IPS-18c (cell line): ENCODE measurements around the gene DENND2D.

Experiments used
- H3K4me3 ChIP-seq: 2 replicates; pipeline ENCODE4 v1.7.0; 2013; ENCODE audit warnings: low read depth, mild to moderate bottlenecking, low read length, moderate library complexity; ENCODE audit not compliant: insufficient read depth
- H3K9me3 ChIP-seq: one replicate; pipeline ENCODE4 v1.6.1; 2013; ENCODE audit warnings: mild to moderate bottlenecking, low read length, moderate library complexity; ENCODE audit not compliant: control insufficient read depth, insufficient read depth

DENND2D gene

DNA sequence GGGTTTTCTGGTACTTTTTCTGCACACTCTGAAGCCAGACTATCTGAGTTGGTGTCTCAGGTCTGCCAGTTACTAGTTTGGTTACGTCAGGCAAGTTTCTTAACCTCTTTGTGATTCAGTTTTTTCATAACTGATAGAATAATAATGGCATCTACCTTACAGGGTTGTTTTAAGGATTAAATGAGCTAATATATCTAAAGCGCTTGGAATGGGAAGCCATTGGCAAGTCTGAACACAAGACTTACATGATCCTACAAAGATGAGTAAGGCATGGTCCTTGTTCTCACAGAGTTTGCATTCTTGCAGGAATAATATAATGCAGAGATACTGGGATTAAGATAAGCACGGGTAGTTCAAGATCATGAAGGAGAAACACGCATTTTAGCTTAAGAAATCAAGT lies 9.2 kb upstream of the DENND2D start:
- no peak overlapping the region for H3K4me3 ChIP-seq
- H3K9me3 ChIP-seq: peaks cover 3% of the 10 kb centered on the region

GRCh38 chr1:111208921-111209320 lies 8.5 kb upstream of the DENND2D start:
- Histone ChIP-seq H3K4me3 (no peak overlapping the region), H3K9me3 (peaks cover 2% of the 10 kb centered on the region)

DNA sequence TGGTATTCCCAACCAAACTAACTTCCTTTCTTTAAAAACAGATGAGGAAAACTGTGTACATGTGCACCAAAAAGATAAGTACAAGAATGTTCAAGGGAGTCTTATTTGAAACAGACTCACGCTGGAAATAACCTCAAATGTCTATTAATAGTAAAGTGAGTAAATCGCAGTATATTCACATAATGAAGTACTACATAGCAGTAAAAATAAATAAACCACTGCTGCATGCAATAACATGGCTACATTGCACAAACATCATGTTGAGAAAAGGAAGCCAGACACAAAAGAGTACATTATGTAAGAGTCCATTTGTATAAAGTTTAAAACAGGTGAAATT lies 5.2 kb upstream of the DENND2D start:
- H3K4me3 ChIP-seq: no peak overlapping the region
- peaks cover 2% of the 10 kb centered on the region for H3K9me3 ChIP-seq

DNA sequence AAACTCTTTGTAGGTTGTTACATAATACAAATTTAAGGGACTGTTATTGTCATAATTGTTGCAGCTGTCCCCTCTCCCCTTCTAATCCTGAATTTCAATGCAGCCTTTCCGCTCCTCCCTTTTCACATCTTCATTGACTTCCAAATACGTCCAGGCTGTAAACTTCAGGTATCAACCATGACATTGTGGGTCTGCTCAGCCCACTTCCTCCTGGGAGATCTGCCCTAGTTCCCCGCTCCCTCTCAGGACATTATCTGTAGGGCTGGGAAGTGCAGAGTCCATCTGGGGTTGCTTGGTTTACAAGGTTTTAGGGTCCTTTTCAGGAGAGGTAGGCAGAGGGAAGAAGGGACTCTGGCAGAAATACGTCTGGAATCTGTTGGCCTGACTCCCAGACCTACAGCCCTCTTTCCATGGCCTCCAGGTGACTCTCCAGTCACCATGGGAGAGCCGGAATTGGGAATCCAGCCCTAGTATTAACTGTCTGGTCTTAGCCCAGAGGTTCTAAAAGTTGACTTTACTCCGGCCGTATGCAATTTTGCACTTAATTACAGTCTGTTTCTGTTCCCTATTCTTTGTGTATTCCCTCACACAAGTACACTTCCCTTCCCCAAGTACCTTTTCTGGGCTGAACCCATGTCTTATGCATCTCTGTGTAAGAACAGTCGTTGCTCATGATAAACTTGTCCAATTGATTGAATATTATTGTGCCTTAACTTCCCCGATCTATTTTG lies 4.7 kb upstream of the DENND2D start:
- Histone ChIP-seq H3K9me3 (peaks cover 2% of the 10 kb centered on the region), H3K4me3 (no peak overlapping the region)

DNA sequence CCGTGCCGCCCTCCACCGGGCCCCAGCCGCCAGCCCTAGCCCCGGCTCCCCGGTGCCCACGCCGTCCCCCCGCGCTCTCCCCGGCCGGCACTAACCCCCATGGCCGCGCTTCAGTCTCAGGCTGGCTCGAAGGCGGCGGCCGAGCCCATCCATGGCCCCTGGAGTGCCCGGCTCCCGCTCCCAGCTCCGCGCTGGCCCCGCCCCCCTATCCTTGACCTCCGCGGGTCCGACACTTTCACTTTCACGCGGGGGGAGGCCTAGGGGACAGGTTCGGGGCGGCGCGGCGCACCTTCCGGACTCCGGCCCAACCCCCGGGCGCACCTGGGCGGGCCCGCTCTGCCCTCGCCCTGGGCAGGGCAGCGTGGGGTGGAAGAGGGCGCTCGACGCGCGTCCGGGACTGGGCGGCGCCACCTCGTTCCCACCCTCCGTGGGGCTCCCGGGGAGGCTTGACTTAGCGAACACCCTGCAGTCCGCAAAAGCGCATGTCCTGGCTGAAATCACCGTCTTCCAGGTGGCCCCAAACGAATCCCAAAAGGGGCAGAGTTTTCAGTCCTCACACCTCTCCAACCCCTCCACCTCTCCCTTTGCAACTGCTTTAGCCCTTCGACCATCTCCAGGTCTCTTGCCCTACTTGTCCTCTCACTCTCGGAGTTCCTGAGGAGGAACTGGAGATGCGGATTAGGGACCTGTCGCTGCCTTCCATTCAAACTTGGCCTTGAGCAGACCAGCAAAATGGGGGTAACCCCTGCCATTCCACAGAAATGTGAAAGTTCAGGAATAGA lies 3.9 kb upstream of the DENND2D start:
- Histone ChIP-seq H3K9me3 (peaks cover 2% of the 10 kb centered on the region), H3K4me3 (peak overlapping the region; percentile 50)

DNA sequence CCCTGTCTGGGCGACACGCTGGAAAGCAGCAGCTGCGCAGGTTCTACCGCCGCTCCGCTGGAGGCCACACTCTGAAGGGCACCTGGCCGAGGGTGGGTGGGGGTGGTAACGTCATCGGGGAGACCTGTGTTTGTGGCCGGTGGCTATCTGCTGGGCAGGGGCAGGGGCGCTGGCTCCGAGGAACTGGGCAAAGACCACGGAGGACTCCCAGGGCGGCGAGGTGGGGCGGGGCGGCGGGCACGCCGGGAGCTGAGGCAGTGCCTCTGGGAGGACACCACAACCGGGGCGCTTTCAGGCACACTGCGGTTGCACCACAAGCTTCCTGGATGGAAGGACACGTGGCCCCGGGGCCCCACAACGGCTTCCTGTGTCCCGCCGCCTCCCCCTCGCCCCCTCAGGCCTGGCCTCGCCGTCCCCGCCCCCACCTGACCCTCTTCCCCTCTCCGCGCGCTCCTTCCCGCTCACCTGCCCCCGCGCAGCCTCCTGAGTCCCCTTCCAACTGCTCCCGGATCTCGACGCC lies 3.3 kb upstream of the DENND2D start:
- H3K4me3 ChIP-seq: peak overlapping the region; percentile 50; the same call in 1 of the 2 replicates
- H3K9me3 ChIP-seq: peaks cover 2% of the 10 kb centered on the region

DNA sequence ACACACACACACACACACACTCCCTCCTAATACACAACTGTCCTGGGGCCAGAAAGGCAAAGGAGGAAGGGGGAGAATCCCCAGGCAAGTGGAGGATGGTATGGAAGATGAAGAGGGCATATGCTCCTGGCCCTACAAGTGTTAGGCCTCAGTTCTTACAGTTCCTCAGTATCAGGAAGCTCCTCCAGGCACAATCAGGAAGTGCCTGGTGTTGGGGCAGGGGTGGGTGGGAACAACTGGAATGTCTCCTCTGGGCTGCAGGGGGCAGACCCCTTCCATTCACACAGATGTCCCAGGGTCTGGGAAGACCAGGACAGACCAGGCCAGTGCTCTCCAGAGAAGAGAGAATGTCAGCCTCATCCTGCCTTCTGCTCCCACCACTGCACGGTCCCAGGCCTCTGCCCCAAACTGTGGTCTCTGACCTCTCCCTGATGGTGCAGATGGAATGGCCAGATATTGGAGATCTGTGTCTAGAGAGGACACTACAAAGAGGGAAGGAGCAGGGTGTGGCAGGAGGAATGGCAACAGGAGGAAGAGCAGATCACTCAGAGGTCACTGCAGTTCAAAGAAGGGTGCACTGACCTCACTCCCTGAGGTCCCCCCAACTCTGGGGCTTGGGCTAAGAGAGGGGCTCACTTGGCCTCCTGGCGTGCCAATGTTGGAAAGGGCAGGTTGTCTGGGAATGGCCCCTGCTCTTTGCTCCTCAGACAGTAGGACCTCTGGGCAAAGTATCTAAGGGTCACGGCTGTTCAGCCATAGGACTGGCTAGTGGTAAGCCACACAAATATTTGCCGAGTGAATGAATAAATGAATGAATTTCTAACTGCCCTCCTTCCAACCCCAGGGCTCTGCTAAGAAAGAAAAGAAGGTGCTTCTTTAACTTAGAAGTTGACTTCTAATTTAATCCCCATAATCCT lies 2.5 kb upstream of the DENND2D start:
- peaks cover 2% of the 10 kb centered on the region for H3K9me3 ChIP-seq
- H3K4me3 ChIP-seq: no peak overlapping the region

DNA sequence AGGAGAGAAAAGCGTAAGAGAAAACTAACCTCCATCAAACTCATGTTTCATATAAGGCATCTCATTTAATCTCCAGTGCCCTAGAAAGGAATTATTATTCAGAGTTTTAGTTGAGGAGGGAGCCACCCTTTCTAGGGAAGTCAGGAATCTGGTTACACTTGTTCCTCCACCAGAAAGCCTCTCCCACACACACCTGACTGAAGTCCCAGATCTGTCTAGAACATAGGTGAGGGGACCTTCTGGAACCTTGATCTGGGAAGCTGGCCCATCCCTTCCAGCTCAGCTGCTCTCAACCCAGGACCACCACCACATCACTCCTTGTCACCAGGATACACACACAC lies 1.9 kb upstream of the DENND2D start:
- no peak overlapping the region for H3K4me3 ChIP-seq
- H3K9me3 ChIP-seq: peaks cover 2% of the 10 kb centered on the region

DNA sequence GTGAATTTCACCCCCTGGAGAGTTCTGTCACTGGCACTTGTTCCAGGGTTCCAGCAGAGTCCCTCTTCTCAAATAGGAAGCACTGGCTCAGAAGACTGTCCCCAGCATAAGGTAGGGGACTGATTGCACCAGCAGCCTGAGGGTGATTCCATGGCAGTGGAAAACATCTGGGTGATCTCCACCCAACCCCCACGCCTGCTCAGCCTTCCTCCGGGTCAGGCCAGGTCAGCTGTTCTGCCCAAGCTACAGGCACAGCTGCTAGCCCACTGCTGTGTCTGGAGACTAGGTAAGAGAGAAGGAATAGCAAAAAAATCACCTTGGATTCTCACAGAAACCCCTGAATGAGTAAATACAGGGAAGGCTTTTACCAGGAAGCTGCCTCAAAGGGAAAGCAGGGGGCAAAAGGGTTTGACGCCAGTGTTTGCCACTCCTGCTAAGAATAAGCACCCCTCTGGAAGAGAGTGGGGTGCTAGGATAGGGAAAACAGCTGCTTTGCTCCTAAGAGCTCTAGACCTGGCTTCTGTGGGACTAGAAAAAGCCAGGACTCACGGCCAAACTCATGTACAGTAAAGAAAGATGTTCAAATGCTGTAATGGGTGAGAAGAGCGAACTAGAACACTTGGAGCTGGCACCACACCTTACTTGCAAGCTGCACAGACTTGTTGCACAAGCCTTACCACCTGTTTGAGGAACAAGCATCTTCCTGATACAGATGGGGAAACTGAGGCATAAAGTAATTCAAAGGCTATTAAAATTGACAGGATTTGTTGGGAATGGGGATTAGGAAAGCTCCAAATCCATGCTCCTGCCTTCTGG lies 1.0 kb upstream of the DENND2D start:
- Histone ChIP-seq H3K4me3 (no peak overlapping the region), H3K9me3 (peaks cover 2% of the 10 kb centered on the region)

DNA sequence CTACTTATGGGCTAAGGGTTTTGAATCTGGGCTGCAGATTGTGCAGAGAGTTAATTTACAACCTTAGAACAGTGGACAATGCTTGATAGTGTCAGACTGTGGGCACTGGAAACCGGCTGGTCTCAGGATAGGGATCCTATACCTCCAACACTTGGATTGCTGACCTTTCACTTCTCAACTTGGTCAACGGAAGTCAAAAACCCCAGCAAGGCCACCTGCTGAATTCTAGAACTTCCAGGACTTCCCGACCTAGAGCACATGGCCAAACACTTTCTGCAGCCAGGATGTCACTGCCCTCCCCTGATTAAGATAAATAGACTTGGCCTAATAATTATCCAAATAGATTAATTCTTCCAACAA lies 336 bp upstream of the DENND2D start:
- peaks cover 2% of the 10 kb centered on the region for H3K9me3 ChIP-seq
- H3K4me3 ChIP-seq: no peak overlapping the region

DNA sequence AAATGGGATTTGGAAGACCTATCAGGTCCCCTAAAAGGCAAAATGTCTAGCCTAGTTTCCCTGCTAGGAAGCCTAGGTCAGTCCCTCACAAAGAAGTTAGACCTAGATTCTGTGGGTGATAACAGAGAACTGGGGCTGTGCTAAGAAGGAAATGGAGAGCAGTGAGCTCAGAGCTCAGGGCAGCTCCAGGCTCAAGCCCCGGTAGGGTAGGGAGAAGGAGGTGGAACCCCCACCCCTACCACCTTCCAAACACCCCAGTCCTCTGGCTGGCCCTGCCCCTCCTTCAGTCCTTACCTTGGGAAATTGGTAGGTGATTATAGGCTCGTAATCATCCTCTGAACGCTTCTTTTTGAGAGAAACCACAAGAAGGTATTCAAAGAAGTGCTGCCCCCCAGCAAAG lies 1.1 kb downstream of the DENND2D start:
- no peaks in the 10 kb centered on the region for H3K9me3 ChIP-seq
- no peak overlapping the region for H3K4me3 ChIP-seq

- Histone ChIP-seq H3K9me3 (no peaks in the 10 kb centered on the region), H3K4me3 (no peak overlapping the region)
Measured at GRCh38 chr1:111198836-111199235, 1.6 kb downstream of the DENND2D start.

GRCh38 chr1:111197598-111198284 lies 2.7 kb downstream of the DENND2D start:
- H3K4me3 ChIP-seq: no peak overlapping the region
- no peaks in the 10 kb centered on the region for H3K9me3 ChIP-seq

GRCh38 chr1:111196213-111196612 lies 4.2 kb downstream of the DENND2D start:
- no peak overlapping the region for H3K4me3 ChIP-seq
- no peaks in the 10 kb centered on the region for H3K9me3 ChIP-seq

DNA sequence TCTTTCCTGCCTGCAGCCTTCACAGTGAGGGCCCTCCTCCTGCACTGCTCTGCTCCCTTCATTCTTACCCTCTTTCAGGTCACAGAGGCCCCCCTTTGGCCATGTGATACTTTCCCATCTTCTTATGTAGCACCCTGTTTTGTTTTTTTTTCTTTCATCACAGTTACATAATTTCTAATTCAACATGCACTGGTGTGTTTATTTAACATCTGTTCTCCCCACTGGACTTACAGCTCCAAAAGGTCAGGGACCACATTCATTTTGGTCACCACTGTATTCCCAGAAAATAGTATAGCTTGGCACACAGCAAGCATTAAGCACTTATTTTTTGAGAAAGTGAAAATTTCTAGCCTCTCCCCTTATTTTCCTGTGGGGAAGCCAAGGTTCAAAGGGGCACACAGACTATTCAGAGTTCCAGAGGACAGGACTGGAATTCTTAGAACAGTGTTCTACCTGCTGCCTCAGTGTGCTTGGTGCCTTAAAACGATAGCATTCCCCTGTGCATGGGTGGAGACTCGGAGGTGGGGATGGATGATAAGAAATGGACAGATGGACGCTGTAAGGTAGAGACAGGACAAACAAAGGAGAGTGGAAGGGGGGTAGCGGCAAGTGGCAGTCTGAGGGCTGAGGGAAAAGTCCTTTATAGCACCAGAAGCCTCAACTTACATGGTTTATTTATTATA lies 5.3 kb downstream of the DENND2D start:
- Histone ChIP-seq H3K4me3 (no peak overlapping the region), H3K9me3 (no peaks in the 10 kb centered on the region)
